T-helper 2 cell treated with Interferon-gamma antibody and Interleukin-4, amounts not matched to agents 5 μg/mL and 100 μg/mL, for 36 hours (primary cell): ENCODE data around the gene RAB11FIP3.

ENCODE experiments used
- DNase-seq: peaks from one replicate; pipeline ENCODE4 v3.0.0; 2021; ENCODE audit warnings: low spot score
- H3K27ac Mint-ChIP-seq: one replicate; pipeline ENCODE4 v1.8.0; 2021; ENCODE audit warnings: mild to moderate bottlenecking, mixed read lengths
- H3K27me3 Mint-ChIP-seq: one replicate; pipeline ENCODE4 v1.8.0; 2021; ENCODE audit warnings: low read depth, mixed read lengths
- H3K36me3 Mint-ChIP-seq: one replicate; pipeline ENCODE4 v1.8.0; 2021; ENCODE audit warnings: low read depth, mixed read lengths
- H3K4me1 Mint-ChIP-seq: one replicate; pipeline ENCODE4 v1.8.0; 2021; ENCODE audit warnings: low read depth, mixed read lengths
- H3K4me3 Mint-ChIP-seq: one replicate; pipeline ENCODE4 v1.8.0; 2022; ENCODE audit warnings: mild to moderate bottlenecking, moderate library complexity, mixed read lengths
- H3K9me3 Mint-ChIP-seq: one replicate; pipeline ENCODE4 v1.8.0; 2021; ENCODE audit warnings: mixed read lengths

RAB11FIP3 gene

DNA sequence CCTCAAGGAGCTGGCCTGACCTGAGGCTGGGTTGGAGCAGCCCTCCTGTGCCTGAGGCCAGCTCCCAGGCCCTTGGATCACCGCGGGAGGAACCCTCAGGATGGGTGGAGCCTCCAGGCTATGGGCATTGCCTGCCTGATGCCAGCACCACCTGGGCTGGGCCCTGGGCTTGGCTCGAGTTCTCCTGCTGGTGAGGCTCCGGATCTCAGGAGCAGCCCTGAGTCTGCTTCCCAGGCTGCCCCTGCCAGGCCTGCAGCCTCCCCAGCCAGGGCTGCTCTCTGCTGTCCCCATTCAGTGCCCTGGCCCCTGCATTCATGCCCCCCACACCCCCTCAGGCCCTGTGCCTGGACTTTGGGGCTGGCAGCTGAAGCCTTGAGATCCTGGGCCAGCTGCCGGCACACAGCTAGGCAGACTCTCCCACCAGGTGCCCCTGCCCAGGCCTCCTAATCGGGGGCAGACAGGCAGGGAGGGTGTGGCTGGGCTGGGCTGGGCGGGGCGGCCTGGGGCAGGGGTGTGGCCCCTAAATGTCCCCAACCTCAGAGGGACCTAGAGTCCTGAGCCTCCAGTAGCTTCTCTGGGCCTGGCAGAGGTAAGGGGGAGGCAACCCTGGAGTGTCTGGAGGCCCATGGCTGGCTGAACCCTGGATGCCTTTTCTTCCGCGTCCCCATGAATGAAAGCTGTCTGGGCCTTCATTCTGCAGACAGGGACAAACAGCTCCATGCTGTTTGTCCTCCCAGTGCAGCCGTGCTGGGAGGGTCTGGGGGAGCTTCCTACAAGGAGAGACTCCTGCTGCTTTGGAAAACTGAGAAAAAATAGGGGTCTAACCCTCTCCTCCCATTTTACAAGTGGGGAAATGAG is 143.2 kb downstream of the RAB11FIP3 start:
- Mint-ChIP-seq H3K36me3 (no peaks in the 10 kb centered on the region), H3K4me1 (peaks cover 26% of the 10 kb centered on the region), H3K4me3 (peak overlapping the region; percentile 87), H3K9me3 (no peaks in the 10 kb centered on the region), H3K27ac (peak overlapping the region; percentile 80), H3K27me3 (no peaks in the 10 kb centered on the region)
- DNase-seq: no peak

DNA sequence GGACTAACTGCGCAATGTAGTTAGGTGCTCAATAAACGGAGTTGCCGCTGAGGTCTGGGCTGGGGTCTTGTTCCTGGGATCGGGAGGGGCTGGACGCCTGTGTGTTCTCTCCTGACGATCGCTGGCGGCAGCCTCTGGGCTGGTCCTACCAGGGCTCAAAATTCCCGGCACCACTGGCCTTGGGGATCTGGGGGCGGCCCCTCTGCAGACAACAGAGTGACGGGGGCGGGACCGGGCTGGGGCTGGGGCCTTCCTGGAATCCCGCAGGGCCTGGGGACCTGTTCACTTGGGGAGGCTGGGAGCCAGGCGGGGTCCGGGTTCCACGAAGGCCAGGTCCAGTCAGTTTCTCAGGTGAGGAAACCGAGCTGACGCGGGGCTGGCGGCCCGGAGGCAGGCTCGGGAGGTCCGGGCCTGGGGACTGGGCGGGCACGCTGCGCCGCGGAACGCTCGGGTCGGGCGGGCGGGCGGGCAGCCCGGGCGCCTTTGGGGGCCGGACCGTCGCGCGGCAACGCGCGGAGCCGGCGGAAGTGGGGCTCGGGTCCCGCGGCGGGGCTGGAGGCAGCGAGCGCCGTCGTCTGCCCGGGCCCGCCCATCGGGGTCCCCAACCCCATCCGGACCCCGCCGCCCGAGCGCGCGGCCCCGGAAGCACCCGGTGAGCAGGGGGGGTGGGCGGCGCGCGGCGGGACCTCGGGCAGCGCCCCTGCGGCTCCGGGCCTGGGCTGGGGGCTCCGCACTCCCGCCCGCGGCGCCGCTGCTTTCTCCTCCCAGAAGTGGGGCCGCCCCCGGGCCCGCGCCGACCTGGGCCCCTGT is 144.2 kb downstream of the RAB11FIP3 start, which contains the start of gene PIGQ:
Gene PIGQ (plus strand): TSS at position 524 of the 810 bp plus-strand sequence. CDS start 4,107 bp downstream, outside the sequence.
- Mint-ChIP-seq H3K9me3 (no peaks in the 10 kb centered on the region), H3K36me3 (no peaks in the 10 kb centered on the region), H3K27ac (peak within 1 kb of the TSS; percentile 80), H3K4me3 (peak within 1 kb of the TSS; percentile 87), H3K4me1 (peaks cover 26% of the 10 kb centered on the region), H3K27me3 (no peaks in the 10 kb centered on the region)
- peak; percentile 65 for DNase-seq
